ENCODE measurements around the gene LEFTY2. TPM values are rescaled to one million over a fixed set of nuclear protein-coding genes. Genes with fewer than 3 reads are reported as not detected.
"Not testable (repeated sequence)": the region's sequence is repeated elsewhere in the genome, so short reads cannot be mapped to it uniquely, and the experiment has no call there.

LEFTY2 gene
- polyA plus RNA-seq, 1 donor from 2014 or later: not detected

GRCh38 chr1:225977937-225978748, 37.1 kb upstream of the LEFTY2 start:
- Histone ChIP-seq H3F3A (ENCODE audit: insufficient read depth, low read length, poor library complexity, severe bottlenecking) (no peaks in the 10 kb centered on the region), H3K27me3 (ENCODE audit: insufficient read depth, low read depth, low read length) (no peaks in the 10 kb centered on the region), H3K4me2 (ENCODE audit: low read length) (no peak overlapping the region), H3K4me3 (ENCODE audit: low read length) (no peak overlapping the region), H3K27ac (ENCODE audit: low read length) (no peak overlapping the region), H3K9ac (ENCODE audit: low read length) (no peak overlapping the region), H3K79me2 (replicated peaks; ENCODE audit: insufficient read depth, low read length) (no peaks in the 10 kb centered on the region), H2AFZ (ENCODE audit: low read depth, low read length) (no peak overlapping the region), H3K9me2 (ENCODE audit: insufficient read depth, low read length) (no peaks in the 10 kb centered on the region), H4K20me1 (ENCODE audit: insufficient read depth) (no peaks in the 10 kb centered on the region), H3K9me3 (ENCODE audit: low read length) (no peaks in the 10 kb centered on the region), H3K36me3 (ENCODE audit: insufficient read depth, low read length) (no peaks in the 10 kb centered on the region)
- no peak for TF ChIP-seq MXI1 (conservative IDR thresholded peaks at IDR 0.05; ENCODE audit: poor library complexity, severe bottlenecking)
- TF ChIP-seq REST (IDR thresholded peaks at IDR 0.05; ENCODE audit: borderline replicate concordance): no peak
- TF ChIP-seq SMC3 (conservative IDR thresholded peaks at IDR 0.05; ENCODE audit: poor library complexity): no peak
- no peak for TF ChIP-seq EP300 (conservative IDR thresholded peaks at IDR 0.05; ENCODE audit: poor library complexity, severe bottlenecking)
- no peak for TF ChIP-seq CTCF (IDR thresholded peaks at IDR 0.05; ENCODE audit: poor library complexity, severe bottlenecking)
- TF ChIP-seq TAF1 (IDR thresholded peaks at IDR 0.05; ENCODE audit: low read depth): no peak
- TF ChIP-seq EZH2 (IDR thresholded peaks at IDR 0.05; ENCODE audit: borderline replicate concordance, insufficient read depth, low read length, poor library complexity, severe bottlenecking): no peak
- no peak for TF ChIP-seq POLR2AphosphoS5 (IDR thresholded peaks at IDR 0.05)
- no peak for TF ChIP-seq RAD21 (conservative IDR thresholded peaks at IDR 0.05)

- H3K9ac ChIP-seq (ENCODE audit: low read length); H3K36me3 ChIP-seq (ENCODE audit: insufficient read depth, low read length); H3K4me3 ChIP-seq (ENCODE audit: low read length); H3K9me2 ChIP-seq (ENCODE audit: insufficient read depth, low read length); H4K20me1 ChIP-seq (ENCODE audit: insufficient read depth); H3K27ac ChIP-seq (ENCODE audit: low read length); H3F3A ChIP-seq (ENCODE audit: insufficient read depth, low read length, poor library complexity, severe bottlenecking); H2AFZ ChIP-seq (ENCODE audit: low read depth, low read length); H3K27me3 ChIP-seq (ENCODE audit: insufficient read depth, low read depth, low read length); H3K79me2 ChIP-seq (replicated peaks; ENCODE audit: insufficient read depth, low read length); H3K9me3 ChIP-seq (ENCODE audit: low read length); H3K4me2 ChIP-seq (ENCODE audit: low read length): not testable (repeated sequence)
Observed at GRCh38 chr1:225975146-225975545, 34.1 kb upstream of the LEFTY2 start.

Data from neural cell (in vitro differentiated cells).